Endothelial cell of umbilical vein (primary cell): ENCODE results near the gene VDR. TPM values are rescaled to one million over a fixed set of nuclear protein-coding genes. Genes with fewer than 3 reads are reported as not detected.

Experiments
- BruUV-seq: library from RNA; stranded (reverse); fragments of 400-500 nt; replicated peaks from 2 replicates; lab custom pipeline; 2021; lab: Mats Ljungman, UMichigan
- CTCF ChIA-PET: fragments of 300-600, 350-600 bp; sonication (Branson Sonifier 250); formaldehyde crosslinking; loops from one replicate; lab custom pipeline; 2021; ENCODE audit warnings: antibody characterized with exemption, inconsistent platforms; lab: Charles Lee
- POLR2A ChIA-PET: fragments of 300-600, 350-600 bp; sonication (Branson Sonifier 250); formaldehyde crosslinking; loops from one replicate; lab custom pipeline; 2021; ENCODE audit warnings: antibody characterized with exemption, inconsistent platforms; lab: Charles Lee
- DNase-seq: peaks from one replicate; pipeline ENCODE4 v3.0.0-alpha.2; 2011; ENCODE audit warnings: low read depth, low spot score
- FAIRE-seq: peaks from 2 replicates; lab custom pipeline; 2011; peaks lifted over from hg19 to GRCh38; lab: Jason Lieb, UNC
- H2AFZ ChIP-seq: 2 replicates; pipeline ENCODE4 v1.6.0; 2012; ENCODE audit warnings: low read depth, low read length, control low read depth, inconsistent platforms
- H3K27ac ChIP-seq: 2 replicates; pipeline ENCODE4 v1.5.1; 2011; ENCODE audit warnings: low read depth, mild to moderate bottlenecking, control low read depth, low read length, moderate library complexity; ENCODE audit not compliant: insufficient read depth
- H3K27me3 ChIP-seq, 2 experiments: 2 replicates each; pipeline versions ENCODE4 v1.6.0 to v1.6.1; 2011; ENCODE audit warnings: low read length in 2 of 2, mixed read lengths in 1 of 2; ENCODE audit not compliant: control insufficient read depth in 2 of 2, insufficient read depth in 2 of 2
- H3K36me3 ChIP-seq, 2 experiments: 2 replicates in 1 of 2; 3 replicates in 1 of 2; pipeline ENCODE4 v1.5.1; 2011; ENCODE audit warnings: low read length in 2 of 2, mild to moderate bottlenecking in 1 of 2, moderate library complexity in 1 of 2; ENCODE audit not compliant: control insufficient read depth in 2 of 2, insufficient read depth in 2 of 2; ENCODE audit errors: extremely low read depth in 1 of 2
- H3K4me1 ChIP-seq: 3 replicates; pipeline ENCODE4 v1.5.1; 2011; ENCODE audit warnings: mild to moderate bottlenecking, low read length; ENCODE audit not compliant: control insufficient read depth, insufficient read depth; ENCODE audit errors: extremely low read depth
- H3K4me2 ChIP-seq: 2 replicates; pipeline ENCODE4 v1.6.1; 2011; ENCODE audit warnings: low read length, control low read depth, mixed read lengths; ENCODE audit not compliant: insufficient read depth
- H3K4me3 ChIP-seq, 3 experiments: fragments of 200-600 bp in 1 of 3; sonication (generic), shearing (Covaris generic) in 1 of 3; replicated peaks in 1 of 3; 2 replicates each; pipeline ENCODE4 v1.5.1; 2011 to 2016; ENCODE audit warnings: control low read depth in 3 of 3, low read length in 3 of 3, mild to moderate bottlenecking in 2 of 3, inconsistent platforms in 1 of 3, low read depth in 1 of 3, moderate library complexity in 1 of 3; ENCODE audit not compliant: insufficient read depth in 1 of 3
- H3K79me2 ChIP-seq: 2 replicates; pipeline ENCODE4 v1.6.0; 2012; ENCODE audit warnings: low read length, inconsistent platforms; ENCODE audit not compliant: control insufficient read depth, insufficient read depth
- H3K9ac ChIP-seq: replicated peaks from 2 replicates; pipeline ENCODE3; 2011; ENCODE audit warnings: low read length, control low read depth; ENCODE audit not compliant: insufficient read depth; ENCODE audit errors: extremely low read depth
- H3K9me1 ChIP-seq: replicated peaks from 3 replicates; pipeline ENCODE4 v1.6.0; 2011; ENCODE audit warnings: mild to moderate bottlenecking, low read length; ENCODE audit not compliant: control insufficient read depth, insufficient read depth; ENCODE audit errors: extremely low read depth
- H3K9me3 ChIP-seq: replicated peaks from 2 replicates; pipeline ENCODE4 v1.5.1; 2012; ENCODE audit warnings: low read length, inconsistent platforms; ENCODE audit not compliant: control insufficient read depth, insufficient read depth
- H4K20me1 ChIP-seq: replicated peaks from 2 replicates; pipeline ENCODE3; 2011; ENCODE audit warnings: mild to moderate bottlenecking, low read length; ENCODE audit not compliant: control insufficient read depth, insufficient read depth; ENCODE audit errors: extremely low read depth
- EZH2 ChIP-seq: IDR thresholded peaks from 2 replicates; pipeline ENCODE4 v1.6.1; 2012; ENCODE audit warnings: borderline replicate concordance, low read depth, mild to moderate bottlenecking, moderate library complexity, low read length, inconsistent platforms; ENCODE audit not compliant: severe bottlenecking
- FOS ChIP-seq: IDR thresholded peaks from 2 replicates; pipeline ENCODE4 v1.6.1; 2011; ENCODE audit warnings: mild to moderate bottlenecking, low read length, moderate library complexity, borderline replicate concordance; ENCODE audit not compliant: insufficient read depth
- JUN ChIP-seq: IDR thresholded peaks from 2 replicates; pipeline ENCODE4 v1.6.1; 2011; ENCODE audit warnings: borderline replicate concordance, low read depth; ENCODE audit not compliant: insufficient read length, insufficient read depth
- MYC ChIP-seq: IDR thresholded peaks from one replicate; pipeline ENCODE4 v1.6.1; 2011; ENCODE audit warnings: mild to moderate bottlenecking, low read depth, low read length
- POLR2A ChIP-seq: IDR thresholded peaks from 2 replicates; pipeline ENCODE4 v1.6.1; 2012; ENCODE audit warnings: low read depth, mild to moderate bottlenecking, control low read depth, low read length
- POLR2AphosphoS5 ChIP-seq: IDR thresholded peaks from 2 replicates; pipeline ENCODE4 v1.6.1; 2012; ENCODE audit warnings: low read depth, mild to moderate bottlenecking, control low read depth, low read length, moderate library complexity; ENCODE audit not compliant: insufficient read depth
- dilution Hi-C: fragments of 300-500 bp; cut with MboI; formaldehyde crosslinking; loops from one replicate; pipeline ENCODE4 v1.15.0; 2019; ENCODE audit warnings: low sequenced_read_pairs; ENCODE audit not compliant: extremely low pct_ligation_motif_present
- intact Hi-C: fragments of 100-400 bp; cut with micrococcal nuclease; formaldehyde crosslinking; loops from one replicate; pipeline ENCODE4 v1.10.0; 2022
- polyA plus RNA-seq, 4 experiments: library from polyadenylated mRNA; depleted of rRNA in 3 of 4; stranded (reverse) in 3 of 4; unstranded in 1 of 4; fragments of >200 nt; gene quantifications; 2 replicates each; pipeline versions ENCODE4 v1.2.1 to v1.2.3, GENCODE V29; 2011 to 2012; ENCODE audit warnings: missing spikeins in 1 of 4
- total RNA-seq: library from RNA; stranded (reverse); gene quantifications from 2 replicates; pipeline ENCODE4 v1.2.3, GENCODE V29; 2021
- TF ChIP-seq, protein P1 (sequence below), 2 donors: IDR thresholded peaks; 1 replicate in 1 of 2; 2 replicates in 1 of 2; pipeline ENCODE4 v1.5.1; 2011; ENCODE audit warnings: low read length in 2 of 2, mild to moderate bottlenecking in 2 of 2, moderate library complexity in 2 of 2, control low read depth in 1 of 2, inconsistent platforms in 1 of 2, low read depth in 1 of 2; ENCODE audit not compliant: insufficient read depth in 1 of 2; ENCODE audit errors: extremely low read depth in 1 of 2
- TF ChIP-seq, protein P2 (sequence below): IDR thresholded peaks from 2 replicates; pipeline ENCODE4 v1.6.1; 2011; ENCODE audit not compliant: insufficient read depth, insufficient read length

The VDR gene
- total and polyA plus RNA-seq, 2 donors (not counting 3 experiments of a cell fraction or from before 2014, with no cell fraction given) = 0.73 to 0.91 TPM

DNA sequence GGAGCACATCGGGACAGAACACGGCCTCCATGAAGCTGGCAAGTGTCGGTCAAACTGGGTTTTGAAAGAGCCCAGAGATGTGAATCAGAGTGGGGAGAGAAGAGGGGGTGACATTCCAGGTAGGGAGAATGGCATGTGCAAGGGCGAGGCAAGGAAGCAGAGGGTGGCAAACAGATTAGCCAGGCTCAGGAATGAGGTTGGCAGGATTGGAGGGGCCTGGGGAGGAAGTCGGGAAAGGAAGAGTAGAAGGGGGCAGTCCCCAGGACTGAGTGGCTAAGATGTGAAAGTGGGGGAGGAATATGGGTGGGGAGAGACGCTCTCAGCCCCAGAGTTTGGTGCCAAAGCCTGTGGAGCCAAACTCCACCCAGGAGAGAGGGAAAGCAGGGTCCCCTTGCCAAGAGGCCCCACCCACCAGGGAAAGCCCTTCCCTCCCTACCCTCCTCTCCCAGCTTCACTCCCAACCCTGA lies 79.6 kb downstream of the VDR start:
- peak overlapping the region; percentile 6 for H2AFZ ChIP-seq

More for the DNA sequence above, 79.6 kb downstream of the VDR start:
- no peaks in the 10 kb centered on the region for H3K79me2 ChIP-seq
- BruUV-seq = no TSS peak
- DNase-seq = no peak
- no peaks in the 10 kb centered on the region for H3K9me1 ChIP-seq
- ChIA-PET CTCF (interaction anchor here (2.3 kb wide), 1 partner anchor 13 kb away, joined by 8 read pairs; no protein-coding TSS in a partner anchor), POLR2A (no interaction called here)
- TF ChIP-seq, protein P1, sequence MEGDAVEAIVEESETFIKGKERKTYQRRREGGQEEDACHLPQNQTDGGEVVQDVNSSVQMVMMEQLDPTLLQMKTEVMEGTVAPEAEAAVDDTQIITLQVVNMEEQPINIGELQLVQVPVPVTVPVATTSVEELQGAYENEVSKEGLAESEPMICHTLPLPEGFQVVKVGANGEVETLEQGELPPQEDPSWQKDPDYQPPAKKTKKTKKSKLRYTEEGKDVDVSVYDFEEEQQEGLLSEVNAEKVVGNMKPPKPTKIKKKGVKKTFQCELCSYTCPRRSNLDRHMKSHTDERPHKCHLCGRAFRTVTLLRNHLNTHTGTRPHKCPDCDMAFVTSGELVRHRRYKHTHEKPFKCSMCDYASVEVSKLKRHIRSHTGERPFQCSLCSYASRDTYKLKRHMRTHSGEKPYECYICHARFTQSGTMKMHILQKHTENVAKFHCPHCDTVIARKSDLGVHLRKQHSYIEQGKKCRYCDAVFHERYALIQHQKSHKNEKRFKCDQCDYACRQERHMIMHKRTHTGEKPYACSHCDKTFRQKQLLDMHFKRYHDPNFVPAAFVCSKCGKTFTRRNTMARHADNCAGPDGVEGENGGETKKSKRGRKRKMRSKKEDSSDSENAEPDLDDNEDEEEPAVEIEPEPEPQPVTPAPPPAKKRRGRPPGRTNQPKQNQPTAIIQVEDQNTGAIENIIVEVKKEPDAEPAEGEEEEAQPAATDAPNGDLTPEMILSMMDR (IDR thresholded peaks at IDR 0.05; ENCODE audit: extremely low read depth in 1 of 2, insufficient read depth in 1 of 2, low read depth in 1 of 2, low read length in 2 of 2) = no peak
- TF ChIP-seq POLR2AphosphoS5 (no peak), EZH2 (no peak), MYC (no peak), JUN (no peak), POLR2A (no peak), FOS (no peak)
- TF ChIP-seq, protein P2, sequence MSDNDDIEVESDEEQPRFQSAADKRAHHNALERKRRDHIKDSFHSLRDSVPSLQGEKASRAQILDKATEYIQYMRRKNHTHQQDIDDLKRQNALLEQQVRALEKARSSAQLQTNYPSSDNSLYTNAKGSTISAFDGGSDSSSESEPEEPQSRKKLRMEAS = no peak
- dilution Hi-C loops (no loop called here), intact Hi-C loops (no loop called here)
- H3K4me1 ChIP-seq = peaks cover 27% of the 10 kb centered on the region
- H4K20me1 ChIP-seq = no peaks in the 10 kb centered on the region
- no peaks in the 10 kb centered on the region for H3K9me3 ChIP-seq
- no peak for FAIRE-seq
- no peak overlapping the region for H3K4me2 ChIP-seq
- H3K9ac ChIP-seq = no peak overlapping the region
- no peaks in the 10 kb centered on the region for H3K36me3 ChIP-seq
- H3K27me3 ChIP-seq = no peaks in the 10 kb centered on the region
- no peak overlapping the region for H3K4me3 ChIP-seq
- no peak overlapping the region for H3K27ac ChIP-seq
